Right lobe of liver (tissue), 6 donors: ENCODE data around the gene SRXN1. TPM values are rescaled to one million over a fixed set of nuclear protein-coding genes. Genes with fewer than 3 reads are reported as not detected.

Experiments used
- ATAC-seq, 4 donors: fragments of 200-7000 bp; cut with Tn5 transposase; one replicate each; pipeline ENCODE4 v1.9.1; 2020; ENCODE audit warnings: mild to moderate bottlenecking in 4 of 4, moderate library complexity in 4 of 4
- DNase-seq, 3 donors: peaks; one replicate each; pipeline ENCODE4 v3.0.0-alpha.2; 2020
- H3K27ac ChIP-seq, 3 donors: fragments of 200-600 bp; one replicate each; pipeline ENCODE4 v1.8.0; 2022
- H3K27me3 ChIP-seq, 2 donors: fragments of 200-600 bp; one replicate each; pipeline ENCODE4 v1.8.0; 2022
- H3K36me3 ChIP-seq, 4 donors: fragments of 200-600 bp; sonication (generic) in 1 of 4; one replicate each; pipeline versions ENCODE4 v1.5.1 to v1.8.0; 2017 to 2022; ENCODE audit warnings: control low read depth in 1 of 4
- H3K4me1 ChIP-seq, 4 donors: fragments of 200-600 bp; sonication (generic) in 1 of 4; one replicate each; pipeline versions ENCODE4 v1.5.1 to v1.8.0; 2017 to 2022; ENCODE audit warnings: control low read depth in 1 of 4
- H3K4me3 ChIP-seq, 3 donors: fragments of 200-600 bp; one replicate each; pipeline ENCODE4 v1.8.0; 2022
- H3K9me3 ChIP-seq, 4 donors: fragments of 200-600 bp; sonication (generic) in 1 of 4; one replicate each; pipeline versions ENCODE4 v1.5.1 to v1.8.0; 2017 to 2022; ENCODE audit warnings: control low read depth in 1 of 4
- POLR2A ChIP-seq: fragments of 450-650 bp; IDR thresholded peaks from one replicate; pipeline ENCODE4 v1.6.1; 2017; ENCODE audit warnings: antibody characterized with exemption, mild to moderate bottlenecking
- WGBS: methylation state at CpG from one replicate; pipeline ENCODE4 v1.1.6; 2018; ENCODE audit warnings: low coverage, low lambda C conversion rate; ENCODE audit not compliant: insufficient coverage; ENCODE audit errors: missing lambda C conversion rate; 5-methylcytosine and 5-hydroxymethylcytosine counted together
- intact Hi-C, 2 donors: fragments of 100-400 bp; cut with DNase I; formaldehyde crosslinking; loops; one replicate each; pipeline versions ENCODE4 v1.11.2 to v1.14.1; 2022
- total RNA-seq, 6 experiments: library from RNA; depleted of rRNA in 2 of 6; stranded (reverse); fragments of >200 nt in 2 of 6; fragmentation: NEBNext Ultra II Directional in 3 of 6; extraction: Animal tissue kit (Norgen Biotek cat#: 25700) in 3 of 6; gene quantifications; one replicate each; pipeline versions ENCODE4 v1.1.0 to v1.2.4, GENCODE V29; 2016 to 2023
- TF ChIP-seq, protein P1 (sequence below), 4 donors: fragments of 200-600 bp in 3 of 4; fragments of 450-650 bp in 1 of 4; IDR thresholded peaks; one replicate each; pipeline versions ENCODE4 v1.5.1 to v1.8.0; 2016 to 2022; ENCODE audit warnings: antibody characterized with exemption in 4 of 4, mild to moderate bottlenecking in 2 of 4
- donor health status: DM: no; HTN: yes; CAD: no.
- donor health status: DM: no; HTN: no; CAD: no.
- donor health status: DM: no; HTN: no; CAD: no.
- donor health status: DM: no; HTN: yes; CAD: no.
- donor health status: DM: no; HTN: yes; CAD: no.

The SRXN1 gene
- total RNA-seq, 6 experiments from 2014 or later = 14.4 to 166 (median 46.0) TPM

- ATAC-seq = no peak
- no peaks in the 10 kb centered on the region for H3K4me1 ChIP-seq
- H3K36me3 ChIP-seq = no peaks in the 10 kb centered on the region
- WGBS = 67% methylated on average over 1 of the region's 7 CpGs
- H3K4me3 ChIP-seq = no peak overlapping the region
- DNase-seq = peak in 1 of 3 donors; percentile 24
- no peak for TF ChIP-seq POLR2A
- TF ChIP-seq, protein P1, sequence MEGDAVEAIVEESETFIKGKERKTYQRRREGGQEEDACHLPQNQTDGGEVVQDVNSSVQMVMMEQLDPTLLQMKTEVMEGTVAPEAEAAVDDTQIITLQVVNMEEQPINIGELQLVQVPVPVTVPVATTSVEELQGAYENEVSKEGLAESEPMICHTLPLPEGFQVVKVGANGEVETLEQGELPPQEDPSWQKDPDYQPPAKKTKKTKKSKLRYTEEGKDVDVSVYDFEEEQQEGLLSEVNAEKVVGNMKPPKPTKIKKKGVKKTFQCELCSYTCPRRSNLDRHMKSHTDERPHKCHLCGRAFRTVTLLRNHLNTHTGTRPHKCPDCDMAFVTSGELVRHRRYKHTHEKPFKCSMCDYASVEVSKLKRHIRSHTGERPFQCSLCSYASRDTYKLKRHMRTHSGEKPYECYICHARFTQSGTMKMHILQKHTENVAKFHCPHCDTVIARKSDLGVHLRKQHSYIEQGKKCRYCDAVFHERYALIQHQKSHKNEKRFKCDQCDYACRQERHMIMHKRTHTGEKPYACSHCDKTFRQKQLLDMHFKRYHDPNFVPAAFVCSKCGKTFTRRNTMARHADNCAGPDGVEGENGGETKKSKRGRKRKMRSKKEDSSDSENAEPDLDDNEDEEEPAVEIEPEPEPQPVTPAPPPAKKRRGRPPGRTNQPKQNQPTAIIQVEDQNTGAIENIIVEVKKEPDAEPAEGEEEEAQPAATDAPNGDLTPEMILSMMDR (IDR thresholded peaks at IDR 0.05) = no peak
- no peak overlapping the region for H3K27ac ChIP-seq
- intact Hi-C loops = loop anchor here (10.0 kb wide), 1 partner anchor 105 kb away; no protein-coding TSS in a partner anchor
- peaks cover 0 to 6% of the 10 kb centered on the region in 2 donors for H3K27me3 ChIP-seq
- no peaks in the 10 kb centered on the region for H3K9me3 ChIP-seq
Measured at GRCh38 chr20:669573-669972, 16.6 kb upstream of the SRXN1 start.

- ATAC-seq = no peak
- intact Hi-C loops = loop anchor here (10.0 kb wide), 1 partner anchor 104 kb away; no protein-coding TSS in a partner anchor
Measured at GRCh38 chr20:668638-669037, 15.6 kb upstream of the SRXN1 start.

GRCh38 chr20:668050-668449 lies 15.1 kb upstream of the SRXN1 start:
- Histone ChIP-seq H3K4me3 (no peak overlapping the region), H3K27ac (no peak overlapping the region), H3K9me3 (no peaks in the 10 kb centered on the region), H3K4me1 (no peaks in the 10 kb centered on the region), H3K36me3 (no peaks in the 10 kb centered on the region), H3K27me3 (peaks cover 0 to 9% of the 10 kb centered on the region in 2 donors)
- TF ChIP-seq POLR2A = no peak
- TF ChIP-seq, protein P1 (IDR thresholded peaks at IDR 0.05) = no peak
- ATAC-seq = no peak
- DNase-seq = no peak
- intact Hi-C loops = loop anchor here (10.0 kb wide), 1 partner anchor 103 kb away; no protein-coding TSS in a partner anchor

More at GRCh38 chr20:668638-669037, 15.6 kb upstream of the SRXN1 start:
- Histone ChIP-seq H3K27ac (no peak overlapping the region), H3K4me1 (no peaks in the 10 kb centered on the region), H3K27me3 (peaks cover 0 to 9% of the 10 kb centered on the region in 2 donors), H3K9me3 (no peaks in the 10 kb centered on the region), H3K36me3 (no peaks in the 10 kb centered on the region), H3K4me3 (no peak overlapping the region)
- TF ChIP-seq, protein P1 (IDR thresholded peaks at IDR 0.05) = no peak
- TF ChIP-seq POLR2A = no peak
- DNase-seq = peak in 1 of 3 donors; percentile 16
- WGBS = 53% methylated on average over 3 of the region's 3 CpGs

GRCh38 chr20:667351-668034 lies 14.5 kb upstream of the SRXN1 start:
- intact Hi-C loops = loop anchor here (10.0 kb wide), 1 partner anchor 103 kb away; no protein-coding TSS in a partner anchor
- Histone ChIP-seq H3K27ac (no peak overlapping the region), H3K27me3 (peaks cover 0 to 10% of the 10 kb centered on the region in 2 donors), H3K36me3 (no peaks in the 10 kb centered on the region), H3K4me3 (no peak overlapping the region), H3K4me1 (no peaks in the 10 kb centered on the region), H3K9me3 (no peaks in the 10 kb centered on the region)
- DNase-seq = peak in 2 of 3 donors; percentile 61 to 71
- 20% methylated on average over 8 of the region's 9 CpGs for WGBS
- peak; percentile 49 to 75 (median 72) for ATAC-seq
- TF ChIP-seq, protein P1 (IDR thresholded peaks at IDR 0.05) = peak; percentile 70 to 86 (median 80)
- no peak for TF ChIP-seq POLR2A
